Endometrial microvascular endothelial cells (primary cell): Measurements from ENCODE around the gene PRDM2. TPM values are rescaled to one million over a fixed set of nuclear protein-coding genes. Genes with fewer than 3 reads are reported as not detected.

Experiments used
- in situ Hi-C: cut with HindIII; loops from 2 replicates; pipeline ENCODE4 v1.10.0; 2017; ENCODE audit warnings: low sequenced_read_pairs, low pct_unique_long_range_greater_than_20kb; ENCODE audit errors: inconsistent ontology term
- total RNA-seq: library from RNA; depleted of rRNA; stranded (reverse); fragments of >200 nt; gene quantifications from one replicate; pipeline ENCODE4 v1.2.3, GENCODE V29; 2015; ENCODE audit errors: inconsistent ontology term

Gene PRDM2
- total RNA-seq, 1 donor from 2014 or later, result 8.8 TPM

DNA sequence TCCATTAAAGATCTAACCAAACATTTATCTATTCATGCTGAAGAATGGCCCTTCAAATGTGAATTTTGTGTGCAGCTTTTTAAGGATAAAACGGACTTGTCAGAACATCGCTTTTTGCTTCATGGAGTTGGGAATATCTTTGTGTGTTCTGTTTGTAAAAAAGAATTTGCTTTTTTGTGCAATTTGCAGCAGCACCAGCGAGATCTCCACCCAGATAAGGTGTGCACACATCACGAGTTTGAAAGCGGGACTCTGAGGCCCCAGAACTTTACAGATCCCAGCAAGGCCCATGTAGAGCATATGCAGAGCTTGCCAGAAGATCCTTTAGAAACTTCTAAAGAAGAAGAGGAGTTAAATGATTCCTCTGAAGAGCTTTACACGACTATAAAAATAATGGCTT lies 81.2 kb downstream of the PRDM2 start:
- in situ Hi-C loops, result no loop called here

DNA sequence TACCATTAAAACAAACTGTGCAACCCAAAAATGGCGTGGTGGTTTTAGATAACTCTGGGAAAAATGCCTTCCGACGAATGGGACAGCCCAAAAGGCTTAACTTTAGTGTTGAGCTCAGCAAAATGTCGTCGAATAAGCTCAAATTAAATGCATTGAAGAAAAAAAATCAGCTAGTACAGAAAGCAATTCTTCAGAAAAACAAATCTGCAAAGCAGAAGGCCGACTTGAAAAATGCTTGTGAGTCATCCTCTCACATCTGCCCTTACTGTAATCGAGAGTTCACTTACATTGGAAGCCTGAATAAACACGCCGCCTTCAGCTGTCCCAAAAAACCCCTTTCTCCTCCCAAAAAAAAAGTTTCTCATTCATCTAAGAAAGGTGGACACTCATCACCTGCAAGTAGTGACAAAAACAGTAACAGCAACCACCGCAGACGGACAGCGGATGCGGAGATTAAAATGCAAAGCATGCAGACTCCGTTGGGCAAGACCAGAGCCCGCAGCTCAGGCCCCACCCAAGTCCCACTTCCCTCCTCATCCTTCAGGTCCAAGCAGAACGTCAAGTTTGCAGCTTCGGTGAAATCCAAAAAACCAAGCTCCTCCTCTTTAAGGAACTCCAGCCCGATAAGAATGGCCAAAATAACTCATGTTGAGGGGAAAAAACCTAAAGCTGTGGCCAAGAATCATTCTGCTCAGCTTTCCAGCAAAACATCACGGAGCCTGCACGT lies 82.1 kb downstream of the PRDM2 start:
- in situ Hi-C loops, result no loop called here

DNA sequence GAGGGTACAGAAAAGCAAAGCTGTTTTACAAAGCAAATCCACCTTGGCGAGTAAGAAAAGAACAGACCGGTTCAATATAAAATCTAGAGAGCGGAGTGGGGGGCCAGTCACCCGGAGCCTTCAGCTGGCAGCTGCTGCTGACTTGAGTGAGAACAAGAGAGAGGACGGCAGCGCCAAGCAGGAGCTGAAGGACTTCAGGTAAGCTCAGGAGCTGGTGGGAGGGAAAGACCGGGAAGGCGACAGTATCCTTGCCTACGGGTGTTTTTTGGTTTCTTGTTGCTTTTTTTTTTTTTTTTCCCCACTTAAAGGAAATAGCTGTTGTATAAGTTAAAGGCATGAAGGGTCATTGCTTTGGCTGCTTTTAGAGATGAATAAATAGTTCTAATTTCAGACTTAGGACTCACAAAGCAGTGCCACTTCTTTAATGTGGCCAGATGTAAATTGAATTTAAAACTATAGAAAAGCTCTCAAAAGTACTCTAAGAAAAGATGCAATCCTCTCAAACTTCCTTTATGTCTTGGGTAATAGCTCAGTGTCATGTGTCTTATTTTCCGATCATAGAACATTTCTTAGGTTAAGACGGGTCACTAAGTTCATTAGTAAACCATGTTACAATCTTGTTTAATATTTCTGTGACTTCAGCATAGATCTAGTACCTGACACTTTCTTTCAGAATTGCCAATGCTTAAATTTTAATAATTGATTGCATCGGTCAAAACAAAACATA lies 82.8 kb downstream of the PRDM2 start:
- in situ Hi-C loops, result no loop called here

DNA sequence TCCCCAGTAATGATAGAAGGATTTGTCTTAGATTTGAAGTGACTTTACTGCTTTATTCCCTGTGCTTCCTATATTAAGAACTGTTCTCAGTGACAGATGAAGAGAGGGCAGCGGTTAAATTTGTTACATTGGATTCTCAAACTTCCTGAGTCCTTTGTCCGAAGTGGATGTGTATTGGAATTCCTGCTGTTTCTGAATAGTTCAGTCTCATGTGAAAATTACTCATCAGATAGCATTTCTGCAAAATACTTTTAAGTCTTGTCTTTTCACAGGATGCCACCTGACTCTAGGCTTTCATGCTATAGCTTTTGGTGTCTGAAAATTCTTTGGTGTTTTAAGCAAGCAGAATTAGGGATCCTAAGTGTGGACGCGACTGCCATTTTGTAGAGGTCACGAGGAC lies 83.6 kb downstream of the PRDM2 start:
- in situ Hi-C loops, result no loop called here

DNA sequence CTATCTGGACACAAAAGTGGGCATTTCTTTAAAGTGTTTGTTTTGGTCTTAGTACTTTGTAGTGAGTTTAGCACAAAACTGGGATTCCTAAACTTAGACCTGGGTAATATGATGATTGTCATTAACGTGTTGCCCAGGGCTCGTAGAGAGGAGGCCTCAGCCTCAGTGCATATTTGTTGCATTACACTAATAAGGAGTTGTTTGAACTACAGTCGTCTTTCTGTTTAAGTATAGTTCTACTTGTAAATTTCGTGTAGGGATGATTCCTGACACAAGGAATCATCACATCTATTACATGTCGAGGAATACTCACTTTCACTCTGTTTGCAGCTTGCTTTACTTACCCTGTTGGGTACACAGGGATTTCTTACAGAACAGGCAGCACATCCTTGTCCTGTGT lies 85.0 kb downstream of the PRDM2 start:
- in situ Hi-C loops, result no loop called here

DNA sequence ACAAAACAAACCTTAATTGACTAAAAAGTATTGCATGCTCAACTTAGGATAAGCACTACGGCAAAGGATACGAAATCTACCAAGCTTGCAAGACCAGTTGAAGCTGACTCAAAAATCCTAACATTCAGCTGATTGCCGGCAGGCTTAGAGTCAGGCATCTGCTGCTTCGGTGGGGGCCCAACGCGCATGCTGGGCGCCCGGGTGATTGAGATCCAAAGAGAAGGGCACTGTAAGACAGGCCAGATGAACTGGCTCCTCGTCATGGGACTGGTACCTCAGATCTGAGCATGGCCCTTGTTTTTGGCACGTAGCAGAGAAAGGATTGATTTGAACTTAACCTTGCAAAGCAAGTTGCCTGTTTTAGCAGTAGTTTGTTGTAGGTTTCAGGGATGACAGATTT lies 86.6 kb downstream of the PRDM2 start:
- in situ Hi-C loops, result no loop called here

DNA sequence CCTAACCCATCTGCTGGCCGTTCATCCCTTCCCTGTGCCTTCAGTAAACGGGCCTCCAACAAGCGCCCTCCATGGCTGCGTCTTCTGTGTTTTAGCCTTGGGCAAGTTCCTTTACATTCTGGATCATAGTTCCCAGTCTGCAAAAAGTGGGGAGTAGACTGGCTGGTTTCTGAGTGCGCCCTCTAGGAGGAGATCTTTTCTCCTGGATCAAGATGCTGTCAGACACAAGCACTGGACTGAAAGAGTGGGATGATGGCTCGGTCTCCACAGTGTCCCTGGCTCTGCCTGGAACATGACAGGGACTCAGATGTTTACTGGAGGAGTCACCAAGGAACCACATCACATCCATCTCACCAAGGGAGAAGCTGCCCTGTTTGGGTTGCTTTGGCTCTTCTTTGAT lies 88.8 kb downstream of the PRDM2 start:
- in situ Hi-C loops, result no loop called here

DNA sequence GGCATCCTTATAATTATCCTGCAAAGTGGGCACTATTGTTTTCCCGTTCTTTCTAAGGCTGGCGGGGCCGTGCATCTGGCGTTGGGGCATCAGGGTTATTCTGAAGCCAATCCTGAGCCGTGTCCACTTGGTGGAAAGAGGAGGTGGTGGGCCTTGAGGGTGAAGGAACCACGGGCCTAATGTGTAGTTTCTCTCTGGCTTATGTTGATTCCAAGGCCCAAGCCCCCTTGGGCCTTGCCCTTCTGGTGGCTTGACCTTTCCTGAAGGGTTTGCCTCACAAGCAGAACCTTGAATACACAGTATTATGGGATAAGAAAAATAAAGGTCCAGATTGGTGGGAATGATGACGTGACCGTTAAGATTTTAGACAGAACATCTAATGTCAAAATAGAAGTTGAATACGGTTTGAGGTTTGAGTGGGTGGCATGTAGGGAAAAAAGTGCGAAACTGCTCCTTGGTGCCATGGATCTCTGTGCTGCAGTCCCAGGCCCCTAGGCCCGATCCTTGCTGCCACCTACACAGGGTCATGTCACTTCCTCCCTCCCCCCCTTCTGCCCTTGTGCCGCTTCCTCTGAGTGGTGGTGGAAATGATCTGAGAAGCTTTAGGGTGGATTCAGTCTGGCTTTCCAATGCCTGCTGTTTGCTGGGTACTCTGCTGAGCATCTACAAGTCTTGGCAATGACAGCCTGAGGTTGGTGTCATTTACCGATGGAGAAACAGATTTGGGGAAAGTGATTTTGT lies 90.5 kb downstream of the PRDM2 start:
- in situ Hi-C loops, result no loop called here

DNA sequence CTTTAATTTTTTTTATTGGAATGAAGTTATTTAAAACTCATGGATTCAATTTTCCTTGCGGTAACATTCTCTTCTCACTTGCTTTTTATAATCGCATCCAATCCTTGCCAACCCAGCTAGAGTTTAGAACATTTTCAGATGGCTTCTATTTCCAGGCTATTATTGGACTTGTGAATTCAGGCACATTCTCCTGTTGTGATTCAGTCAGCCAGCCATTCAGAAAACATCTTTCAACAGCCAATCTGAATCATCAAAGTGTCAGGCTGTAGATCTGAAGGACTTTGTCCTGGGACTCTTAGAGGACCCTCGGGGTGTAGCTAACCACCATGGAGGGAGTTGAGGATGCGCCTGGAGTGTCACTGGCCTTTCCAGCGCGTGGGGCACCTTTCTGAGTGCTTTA lies 92.4 kb downstream of the PRDM2 start:
- in situ Hi-C loops, result no loop called here

DNA sequence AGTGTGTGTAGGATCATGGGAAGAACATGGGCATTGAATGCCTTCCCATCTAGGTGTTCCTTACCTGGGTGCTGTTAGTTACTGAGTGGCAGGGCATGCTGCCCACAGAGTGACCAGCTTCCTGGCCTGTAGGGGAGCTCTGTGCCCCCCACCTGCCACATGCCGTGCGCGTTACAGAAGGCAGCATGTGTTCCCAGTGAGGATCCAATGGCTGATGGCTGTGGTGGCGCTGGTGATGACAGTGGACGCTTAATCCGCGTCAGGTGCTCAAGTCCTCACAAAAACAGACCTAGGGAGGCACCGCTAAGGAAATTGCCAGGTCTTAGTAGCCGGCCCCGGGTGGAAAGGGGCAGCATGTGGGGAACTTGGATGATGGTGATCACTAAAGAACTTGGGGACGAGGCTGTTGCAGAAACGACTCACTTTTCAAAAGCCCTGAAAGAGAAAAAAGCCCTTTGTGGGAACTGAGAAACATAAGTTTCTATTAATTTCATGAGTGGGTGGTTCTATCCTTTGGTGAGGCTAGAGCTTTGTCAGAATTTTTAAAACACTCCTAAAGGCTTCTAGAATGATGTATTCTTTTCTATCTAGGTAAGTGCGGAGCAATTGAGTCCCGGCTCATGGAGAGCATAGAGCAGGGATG lies 93.2 kb downstream of the PRDM2 start:
- in situ Hi-C loops, result no loop called here

DNA sequence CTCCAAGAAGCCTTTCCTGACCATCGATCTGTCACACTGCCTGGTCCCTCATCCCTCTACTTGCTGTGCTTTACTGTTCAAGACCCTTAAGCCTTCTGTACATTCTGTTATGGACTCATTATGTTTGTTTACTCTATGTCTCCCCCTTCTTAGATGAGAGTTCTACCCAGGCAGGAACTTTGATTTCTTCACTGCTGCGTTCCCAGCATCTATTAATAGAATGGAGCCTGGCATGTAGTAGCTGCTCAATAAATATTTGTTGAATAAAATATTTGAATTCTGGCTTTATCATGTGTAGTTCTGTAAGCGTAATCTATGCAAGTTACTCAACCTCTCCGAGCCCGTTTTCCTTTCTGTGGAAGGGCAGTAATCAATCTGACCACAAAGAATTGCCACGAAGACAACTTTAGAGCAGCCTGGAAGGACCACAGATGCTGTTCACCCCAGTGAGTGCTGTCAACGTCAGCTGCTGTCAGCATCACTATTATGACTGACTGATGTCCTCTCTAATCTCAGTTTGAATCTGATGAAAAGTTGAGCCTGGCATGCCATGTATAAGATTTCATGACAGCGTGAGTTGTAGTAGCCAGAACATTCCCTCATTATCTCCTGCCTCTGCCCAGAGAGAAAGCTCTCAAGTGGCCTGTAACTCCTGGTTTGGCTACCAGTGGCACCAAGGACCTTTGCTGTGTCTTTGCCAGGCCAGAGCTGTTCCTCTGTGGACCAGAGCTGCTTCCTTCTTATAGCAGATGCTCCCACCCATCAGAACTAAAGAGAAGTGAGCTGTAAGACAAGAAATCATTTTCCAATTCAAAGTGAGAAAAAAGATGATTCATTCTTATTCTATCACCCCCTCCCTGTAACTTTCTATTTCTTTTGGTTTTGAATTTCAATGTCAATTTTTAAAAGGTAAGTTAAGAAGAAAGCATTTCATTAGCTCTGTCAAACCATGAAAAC lies 94.5 kb downstream of the PRDM2 start:
- in situ Hi-C loops, result no loop called here

DNA sequence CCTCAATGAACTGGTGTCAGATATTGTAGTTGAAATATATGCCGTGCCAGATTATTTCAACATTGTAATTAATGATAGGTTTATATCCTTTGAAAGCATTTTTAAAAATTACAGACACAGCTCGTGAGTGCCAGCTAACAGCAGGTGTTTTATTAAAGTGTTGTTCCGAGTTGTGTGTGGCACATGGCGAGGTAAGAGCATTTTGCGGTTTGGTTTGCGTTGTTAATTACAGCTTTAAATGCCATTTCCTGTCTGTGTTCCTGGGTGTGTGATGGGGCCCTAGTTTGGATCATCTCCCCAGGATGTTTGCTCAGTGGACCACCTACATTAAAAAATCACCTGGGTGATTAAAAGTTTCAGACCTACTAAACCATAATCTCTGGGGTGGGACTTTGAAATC lies 97.4 kb downstream of the PRDM2 start:
- in situ Hi-C loops, result no loop called here

DNA sequence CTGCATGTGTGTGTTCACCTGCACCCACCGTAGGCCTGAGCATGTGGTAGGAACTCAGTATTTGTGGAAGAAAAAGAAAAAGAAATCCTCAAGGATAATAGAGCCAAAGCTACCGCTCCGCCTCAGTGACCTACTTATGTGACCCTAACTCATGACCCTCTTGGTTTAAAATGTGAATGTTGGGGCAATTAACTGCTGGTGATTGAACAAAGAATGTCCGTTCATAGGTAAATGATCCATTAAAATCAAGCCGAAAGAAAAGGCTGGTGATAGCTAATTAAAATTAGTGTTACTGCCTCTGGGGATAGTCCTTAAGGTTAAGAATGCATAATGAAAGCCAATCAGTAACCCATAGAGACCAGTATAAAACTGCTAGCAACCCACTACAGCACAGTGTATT lies 98.1 kb downstream of the PRDM2 start:
- in situ Hi-C loops, result no loop called here

DNA sequence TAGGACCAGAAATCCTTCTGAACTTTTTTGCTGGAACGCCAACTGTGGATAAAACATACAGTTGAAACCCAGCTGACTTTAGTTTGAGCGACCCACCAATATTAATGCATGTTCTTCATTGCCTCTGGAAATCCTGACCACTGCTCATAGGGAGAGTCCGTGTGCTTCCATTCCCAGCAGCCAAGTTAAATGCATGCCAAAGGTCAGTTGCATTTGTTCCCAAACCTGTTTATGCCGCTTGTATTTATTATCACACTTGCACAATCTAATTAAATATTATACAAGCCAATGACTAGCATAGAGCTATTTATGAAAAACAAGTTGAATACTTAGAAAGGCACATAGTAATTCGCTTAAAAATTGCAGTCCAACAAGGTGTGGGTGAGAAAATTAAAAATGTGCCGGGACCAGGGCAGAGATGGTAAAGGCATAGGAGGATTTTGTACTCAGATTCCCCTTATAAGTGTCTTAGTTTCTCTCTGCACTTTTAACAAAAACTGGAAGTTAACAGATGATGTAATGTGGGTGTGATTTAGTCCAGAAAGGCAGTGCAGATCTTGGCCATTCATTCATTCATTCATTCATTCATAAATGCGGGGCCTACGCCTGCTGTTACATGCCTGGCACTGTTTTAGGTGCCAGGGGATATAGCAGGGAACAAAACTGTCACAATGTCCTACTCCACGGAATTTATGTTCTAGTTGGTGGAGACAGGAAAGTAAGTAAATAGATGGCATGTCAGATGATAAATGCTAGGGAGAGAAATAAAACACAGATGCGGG lies 99.7 kb downstream of the PRDM2 start:
- in situ Hi-C loops, result no loop called here

DNA sequence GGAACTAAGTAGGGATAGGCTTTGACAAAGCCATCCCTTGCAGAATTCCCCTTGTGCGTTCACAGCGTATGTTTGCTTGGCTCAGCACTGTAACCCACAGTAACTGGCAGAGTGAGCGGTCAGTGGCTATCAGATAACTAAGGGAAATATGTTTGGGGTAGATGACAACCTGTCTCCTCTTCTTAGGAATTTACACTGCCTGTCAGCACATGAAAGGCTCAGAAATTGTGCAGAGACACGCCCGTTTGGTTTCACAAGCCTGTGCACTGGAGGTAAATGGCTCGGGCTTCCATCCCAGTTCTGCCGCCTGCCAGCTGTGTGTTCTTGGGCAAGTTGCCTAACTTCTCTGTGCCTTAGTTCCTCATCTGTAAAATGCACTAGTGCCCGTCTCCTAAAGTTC lies 101.2 kb downstream of the PRDM2 start:
- in situ Hi-C loops, result no loop called here

DNA sequence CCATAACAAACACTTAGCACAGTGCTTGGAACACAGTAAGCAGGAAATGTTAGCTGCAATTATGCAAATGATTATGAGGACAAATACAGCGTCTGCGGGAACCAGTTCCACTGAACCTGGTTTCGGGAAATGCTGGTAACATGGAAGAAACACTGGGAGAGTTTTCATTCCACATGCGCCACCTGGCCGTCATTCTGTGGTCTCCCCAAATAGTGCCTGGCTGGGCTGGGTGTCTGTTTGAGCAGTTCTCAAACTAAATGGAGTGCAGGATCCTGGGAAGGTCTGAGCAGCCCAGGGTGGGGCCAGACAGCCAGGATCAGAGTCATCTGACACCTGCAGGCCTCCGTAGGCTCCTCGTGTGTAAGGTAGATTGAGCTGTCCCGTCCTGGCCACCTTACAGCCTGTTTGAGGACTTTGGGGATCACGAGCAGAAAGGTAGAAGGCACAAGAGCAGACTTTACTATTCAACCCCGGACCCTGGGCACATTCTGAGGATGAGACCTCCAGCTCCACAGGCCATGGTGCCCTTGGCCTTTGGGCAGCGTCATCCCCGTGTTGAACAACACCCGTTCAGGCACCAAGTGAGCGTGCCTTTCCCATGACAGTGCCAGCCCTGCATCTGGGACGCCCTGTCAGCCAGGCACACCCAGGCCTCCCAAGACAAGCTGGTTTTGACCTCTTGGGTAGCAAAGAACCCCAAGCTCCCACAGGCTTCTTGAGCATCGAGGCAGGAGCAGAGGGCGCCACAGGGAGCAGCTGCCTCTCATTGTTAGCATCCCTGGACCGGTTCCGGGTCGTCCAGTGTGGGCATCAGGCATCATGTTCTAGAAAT lies 101.9 kb downstream of the PRDM2 start:
- in situ Hi-C loops, result no loop called here
